GM19397 (cell line): ENCODE data around the gene TSPAN9.

Source experiments
- ATAC-seq: cut with Tn5 transposase; IDR thresholded peaks from one replicate; pipeline ENCODE4 v1.9.1; 2021; ENCODE audit warnings: mild to moderate bottlenecking, moderate library complexity; ENCODE audit not compliant: unreplicated experiment

The TSPAN9 gene

GRCh38 chr12:3075315-3075714, 1.9 kb upstream of the TSPAN9 start:
- ATAC-seq, result no peak

GRCh38 chr12:3077572-3078081, 448 bp downstream of the TSPAN9 start:
- no peak for ATAC-seq

GRCh38 chr12:3078086-3078820, 1.1 kb downstream of the TSPAN9 start:
- ATAC-seq, result no peak

- no peak for ATAC-seq
Measured at GRCh38 chr12:3081091-3081490, 3.9 kb downstream of the TSPAN9 start.

- no peak for ATAC-seq
Measured at GRCh38 chr12:3081886-3082285, 4.7 kb downstream of the TSPAN9 start.

GRCh38 chr12:3083241-3083920, 6.2 kb downstream of the TSPAN9 start:
- no peak for ATAC-seq

- ATAC-seq, result no peak
Measured at GRCh38 chr12:3083921-3084347, 6.8 kb downstream of the TSPAN9 start.

GRCh38 chr12:3084742-3085141, 7.6 kb downstream of the TSPAN9 start:
- no peak for ATAC-seq

- no peak for ATAC-seq
Measured at GRCh38 chr12:3085341-3086139, 8.4 kb downstream of the TSPAN9 start.

- no peak for ATAC-seq
Measured at GRCh38 chr12:3086211-3086610, 9.0 kb downstream of the TSPAN9 start.

- ATAC-seq, result no peak
Measured at GRCh38 chr12:3086729-3087323, 9.6 kb downstream of the TSPAN9 start.

GRCh38 chr12:3087758-3088650, 10.8 kb downstream of the TSPAN9 start:
- no peak for ATAC-seq

GRCh38 chr12:3089588-3089987, 12.4 kb downstream of the TSPAN9 start:
- no peak for ATAC-seq

GRCh38 chr12:3090240-3091037, 13.3 kb downstream of the TSPAN9 start:
- no peak for ATAC-seq

- ATAC-seq, result no peak
Measured at GRCh38 chr12:3091038-3091319, 13.8 kb downstream of the TSPAN9 start.

- ATAC-seq, result no peak
Measured at GRCh38 chr12:3091382-3092241, 14.4 kb downstream of the TSPAN9 start.

- no peak for ATAC-seq
Measured at GRCh38 chr12:3092764-3093163, 15.6 kb downstream of the TSPAN9 start.

- no peak for ATAC-seq
Measured at GRCh38 chr12:3097186-3097804, 20.1 kb downstream of the TSPAN9 start.
